PFSK-1 (cell line): ENCODE data around the gene SCN10A.

Experiments used
- FOXP2 ChIP-seq: optimal IDR thresholded peaks from 2 replicates; pipeline ENCODE3; 2011; ENCODE audit warnings: borderline replicate concordance, control low read depth, inconsistent platforms; ENCODE audit not compliant: insufficient read depth; ENCODE audit errors: extremely low read length, extremely low read depth
- POLR2AphosphoS5 ChIP-seq: IDR thresholded peaks from 2 replicates; pipeline ENCODE4 v1.6.1; 2012; ENCODE audit warnings: low read depth, mild to moderate bottlenecking, control low read depth, low read length, moderate library complexity
- SIN3A ChIP-seq: IDR thresholded peaks from 2 replicates; pipeline ENCODE4 v1.6.1; 2012; ENCODE audit warnings: mild to moderate bottlenecking, low read length, moderate library complexity, borderline replicate concordance; ENCODE audit not compliant: insufficient read depth
- TAF1 ChIP-seq: IDR thresholded peaks from 2 replicates; pipeline ENCODE4 v1.6.1; 2012; ENCODE audit warnings: low read length, control low read depth, borderline replicate concordance; ENCODE audit not compliant: insufficient read depth
- TF ChIP-seq, protein P1 (sequence below), 2 experiments: IDR thresholded peaks; 2 replicates each; pipeline versions ENCODE4 v1.6.1 to v1.8.0; 2011 to 2012; ENCODE audit warnings: low read depth in 2 of 2, low read length in 2 of 2, control low read depth in 1 of 2, inconsistent platforms in 1 of 2, mild to moderate bottlenecking in 1 of 2, moderate library complexity in 1 of 2; ENCODE audit not compliant: insufficient read depth in 1 of 2

The SCN10A gene

DNA sequence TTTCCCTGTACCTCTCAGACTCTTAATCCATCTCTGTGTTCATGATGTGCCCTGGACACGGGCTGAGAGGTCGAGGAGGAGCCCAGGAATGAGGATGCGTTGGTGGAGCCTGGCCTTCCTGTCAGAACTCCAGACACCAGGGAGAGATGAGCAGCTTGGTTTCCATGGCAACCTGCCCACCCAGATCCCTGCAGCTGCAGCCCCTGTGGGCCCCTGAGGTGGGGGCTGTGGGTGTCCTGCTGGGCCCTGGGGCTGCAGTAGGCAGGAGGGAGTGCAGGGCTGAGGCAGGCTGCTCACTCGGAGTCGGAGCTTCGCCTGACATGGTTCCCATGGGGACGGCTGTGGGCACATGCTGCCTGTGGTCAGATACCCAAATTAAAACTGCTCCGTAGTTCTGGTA, 7.7 kb upstream of the SCN10A start:
- no peak for TF ChIP-seq POLR2AphosphoS5
- no peak for TF ChIP-seq TAF1
- TF ChIP-seq FOXP2: no peak
- no peak for TF ChIP-seq SIN3A
- TF ChIP-seq, protein P1, sequence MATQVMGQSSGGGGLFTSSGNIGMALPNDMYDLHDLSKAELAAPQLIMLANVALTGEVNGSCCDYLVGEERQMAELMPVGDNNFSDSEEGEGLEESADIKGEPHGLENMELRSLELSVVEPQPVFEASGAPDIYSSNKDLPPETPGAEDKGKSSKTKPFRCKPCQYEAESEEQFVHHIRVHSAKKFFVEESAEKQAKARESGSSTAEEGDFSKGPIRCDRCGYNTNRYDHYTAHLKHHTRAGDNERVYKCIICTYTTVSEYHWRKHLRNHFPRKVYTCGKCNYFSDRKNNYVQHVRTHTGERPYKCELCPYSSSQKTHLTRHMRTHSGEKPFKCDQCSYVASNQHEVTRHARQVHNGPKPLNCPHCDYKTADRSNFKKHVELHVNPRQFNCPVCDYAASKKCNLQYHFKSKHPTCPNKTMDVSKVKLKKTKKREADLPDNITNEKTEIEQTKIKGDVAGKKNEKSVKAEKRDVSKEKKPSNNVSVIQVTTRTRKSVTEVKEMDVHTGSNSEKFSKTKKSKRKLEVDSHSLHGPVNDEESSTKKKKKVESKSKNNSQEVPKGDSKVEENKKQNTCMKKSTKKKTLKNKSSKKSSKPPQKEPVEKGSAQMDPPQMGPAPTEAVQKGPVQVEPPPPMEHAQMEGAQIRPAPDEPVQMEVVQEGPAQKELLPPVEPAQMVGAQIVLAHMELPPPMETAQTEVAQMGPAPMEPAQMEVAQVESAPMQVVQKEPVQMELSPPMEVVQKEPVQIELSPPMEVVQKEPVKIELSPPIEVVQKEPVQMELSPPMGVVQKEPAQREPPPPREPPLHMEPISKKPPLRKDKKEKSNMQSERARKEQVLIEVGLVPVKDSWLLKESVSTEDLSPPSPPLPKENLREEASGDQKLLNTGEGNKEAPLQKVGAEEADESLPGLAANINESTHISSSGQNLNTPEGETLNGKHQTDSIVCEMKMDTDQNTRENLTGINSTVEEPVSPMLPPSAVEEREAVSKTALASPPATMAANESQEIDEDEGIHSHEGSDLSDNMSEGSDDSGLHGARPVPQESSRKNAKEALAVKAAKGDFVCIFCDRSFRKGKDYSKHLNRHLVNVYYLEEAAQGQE (IDR thresholded peaks at IDR 0.05; ENCODE audit: insufficient read depth in 1 of 2, low read depth in 2 of 2, low read length in 2 of 2): no peak

- TF ChIP-seq POLR2AphosphoS5 (no peak), FOXP2 (no peak), TAF1 (no peak), SIN3A (no peak)
- TF ChIP-seq, protein P1 (IDR thresholded peaks at IDR 0.05; ENCODE audit: insufficient read depth in 1 of 2, low read depth in 2 of 2, low read length in 2 of 2): no peak
These were observed 7.2 kb upstream of the SCN10A start for GRCh38 chr3:38823186-38823585.

DNA sequence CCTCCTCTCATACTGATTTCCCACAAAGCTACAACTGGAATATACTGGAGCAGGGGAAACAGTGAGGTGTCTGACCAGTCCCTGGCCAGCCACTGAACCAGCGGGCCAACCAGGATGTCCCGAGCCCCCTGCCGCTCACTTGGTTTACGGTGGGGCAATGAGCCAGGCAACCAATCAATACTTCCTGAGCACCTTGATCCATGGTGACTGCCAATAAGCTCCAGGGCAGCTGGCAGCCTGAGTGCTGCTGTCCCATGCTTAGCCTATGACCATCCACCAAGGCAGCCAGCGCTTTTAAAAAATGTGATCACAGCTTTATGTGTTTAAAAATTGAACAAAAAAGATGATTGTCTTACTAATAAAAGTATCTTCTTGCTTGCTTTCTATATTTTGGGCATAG, 4.2 kb downstream of the SCN10A start:
- TF ChIP-seq FOXP2: no peak
- TF ChIP-seq POLR2AphosphoS5: no peak
- TF ChIP-seq SIN3A: no peak
- TF ChIP-seq TAF1: no peak
- TF ChIP-seq, protein P1 (IDR thresholded peaks at IDR 0.05; ENCODE audit: insufficient read depth in 1 of 2, low read depth in 2 of 2, low read length in 2 of 2): no peak

DNA sequence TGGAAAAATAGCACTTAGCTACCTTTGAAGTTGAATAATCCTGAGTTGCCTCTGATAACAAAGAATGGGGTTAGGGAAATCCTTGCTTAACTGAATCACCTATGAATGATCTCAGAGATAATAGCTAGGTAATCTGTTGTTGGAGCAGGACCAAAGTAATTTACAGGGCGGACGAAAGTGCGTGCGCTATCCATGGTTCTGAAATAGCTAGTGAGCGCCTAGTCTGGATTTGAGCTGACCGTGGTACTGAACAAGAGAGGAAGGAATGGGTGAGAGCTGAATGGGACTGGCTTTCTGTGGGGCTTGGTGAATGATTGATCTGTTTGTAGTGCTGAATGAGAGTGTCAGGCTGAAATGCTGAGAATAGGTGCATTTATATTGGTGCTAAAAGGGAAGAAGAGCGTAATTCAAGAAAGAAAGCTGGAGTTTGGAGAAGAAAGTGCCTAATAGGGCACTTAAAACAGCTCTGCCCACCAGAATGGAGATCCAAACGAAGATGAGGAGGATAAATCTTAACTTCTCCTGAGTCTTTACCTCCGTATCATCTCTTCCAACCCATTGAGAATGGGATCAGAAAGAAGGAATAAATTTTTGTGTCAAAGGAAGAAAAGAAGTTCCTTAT, 10.1 kb downstream of the SCN10A start:
- TF ChIP-seq, protein P1 (IDR thresholded peaks at IDR 0.05; ENCODE audit: insufficient read depth in 1 of 2, low read depth in 2 of 2, low read length in 2 of 2): peak; percentile 98 to 99
- TF ChIP-seq FOXP2 (no peak), SIN3A (peak; percentile 92; the same call in 1 of the 2 replicates), TAF1 (no peak)

DNA sequence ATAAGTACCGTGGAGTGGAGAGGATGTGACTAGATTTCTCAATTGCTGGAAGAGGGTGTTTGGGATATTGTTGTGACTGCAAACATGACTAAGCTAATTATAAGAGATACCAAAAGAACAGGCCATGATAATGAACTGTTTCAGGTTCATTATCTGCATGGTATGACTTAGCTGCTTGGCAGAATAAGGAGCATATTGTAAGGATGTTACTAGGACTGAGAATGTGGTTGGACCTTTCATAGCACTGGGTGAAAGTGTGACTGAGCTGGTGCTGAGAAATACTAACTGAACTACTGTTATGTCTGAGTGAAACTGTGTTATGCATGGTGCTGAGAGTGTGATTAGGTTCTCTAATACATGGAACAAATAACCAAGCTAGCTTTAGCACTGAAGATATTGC, 11.0 kb downstream of the SCN10A start:
- TF ChIP-seq SIN3A (no peak), FOXP2 (no peak), POLR2AphosphoS5 (no peak), TAF1 (no peak)
- TF ChIP-seq, protein P1 (IDR thresholded peaks at IDR 0.05; ENCODE audit: insufficient read depth in 1 of 2, low read depth in 2 of 2, low read length in 2 of 2): no peak
